Bronchial epithelial cell (primary cell): ENCODE data around the gene TMPRSS4. TPM values are rescaled to one million over a fixed set of nuclear protein-coding genes. Genes with fewer than 3 reads are reported as not detected.

ENCODE experiments used
- DNase-seq: peaks from one replicate; pipeline ENCODE4 v3.0.0-alpha.2; 2010; ENCODE audit warnings: low read depth
- FAIRE-seq: peaks from 2 replicates; lab custom pipeline; 2011; peaks lifted over from hg19 to GRCh38; lab: Jason Lieb, UNC
- H3K27me3 ChIP-seq: 2 replicates; pipeline ENCODE4 v1.5.1; 2011; ENCODE audit warnings: low read length; ENCODE audit not compliant: control insufficient read depth, insufficient read depth
- H3K36me3 ChIP-seq: 2 replicates; pipeline ENCODE4 v1.5.1; 2011; ENCODE audit warnings: low read length; ENCODE audit not compliant: control insufficient read depth, insufficient read depth
- H3K4me3 ChIP-seq: 2 replicates; pipeline ENCODE4 v1.5.1; 2011; ENCODE audit warnings: mild to moderate bottlenecking, low read depth, low read length, control low read depth
- CTCF ChIP-seq: IDR thresholded peaks from 2 replicates; pipeline ENCODE4 v1.5.1; 2011; ENCODE audit warnings: mild to moderate bottlenecking, moderate library complexity, low read length, control low read depth, inconsistent platforms; ENCODE audit not compliant: insufficient read depth, severe bottlenecking
- total RNA-seq: library from RNA; depleted of rRNA; stranded (reverse); fragments of >200 nt; gene quantifications from 2 replicates; pipeline ENCODE4 v1.2.1, GENCODE V29; 2014

TMPRSS4 gene
- total RNA-seq, 1 donor from 2014 or later, result 42.4 TPM

GRCh38 chr11:118045191-118045590 lies 31.7 kb upstream of the TMPRSS4 start:
- FAIRE-seq (no peak), DNase-seq (peak; percentile 60)
- no peak for TF ChIP-seq CTCF
- Histone ChIP-seq H3K27me3 (no peaks in the 10 kb centered on the region), H3K36me3 (no peaks in the 10 kb centered on the region), H3K4me3 (no peak overlapping the region)

- H3K27me3 ChIP-seq, result no peaks in the 10 kb centered on the region
- FAIRE-seq, result no peak
Measured at GRCh38 chr11:118046051-118046963, 30.6 kb upstream of the TMPRSS4 start.

GRCh38 chr11:118046964-118047700 lies 29.7 kb upstream of the TMPRSS4 start:
- no peak for TF ChIP-seq CTCF
- Histone ChIP-seq H3K4me3 (no peak overlapping the region), H3K27me3 (no peaks in the 10 kb centered on the region), H3K36me3 (no peaks in the 10 kb centered on the region)
- FAIRE-seq (no peak), DNase-seq (no peak)

More at GRCh38 chr11:118046051-118046963, 30.6 kb upstream of the TMPRSS4 start:
- DNase-seq, result peak; percentile 27
- H3K4me3 ChIP-seq, result no peak overlapping the region
- no peaks in the 10 kb centered on the region for H3K36me3 ChIP-seq
- no peak for TF ChIP-seq CTCF

- no peak for TF ChIP-seq CTCF
- H3K36me3 ChIP-seq, result no peaks in the 10 kb centered on the region
- H3K27me3 ChIP-seq, result no peaks in the 10 kb centered on the region
- no peak for DNase-seq
- no peak overlapping the region for H3K4me3 ChIP-seq
- no peak for FAIRE-seq
Measured at GRCh38 chr11:118047749-118048148, 29.1 kb upstream of the TMPRSS4 start.

- Histone ChIP-seq H3K4me3 (no peak overlapping the region), H3K27me3 (no peaks in the 10 kb centered on the region), H3K36me3 (no peaks in the 10 kb centered on the region)
- TF ChIP-seq CTCF, result no peak
- DNase-seq, result no peak
- FAIRE-seq, result no peak
Measured at GRCh38 chr11:118048472-118049370, 28.2 kb upstream of the TMPRSS4 start.
